ENCODE measurements around the gene CLEC16A. TPM values are rescaled to one million over a fixed set of nuclear protein-coding genes. Genes with fewer than 3 reads are reported as not detected.

The CLEC16A gene
- polyA plus RNA-seq, 1 experiment = 11.9 TPM

- ChIA-PET CTCF (interaction anchor here (0.6 to 0.8 kb wide), 2 partner anchors 52 to 272 kb away, joined by 3 read pairs; no protein-coding TSS in a partner anchor), POLR2A (interaction anchor here (0.7 to 1.5 kb wide), 4 partner anchors 11 to 239 kb away, joined by 4 to 6 read pairs (median 4); no protein-coding TSS in a partner anchor)
- peak overlapping the region; percentile 75 for H3K27ac ChIP-seq (ENCODE audit: low read depth, low read length)
- TF ChIP-seq CTCF (IDR thresholded peaks at IDR 0.05; ENCODE audit: low read depth, low read length) = no peak
- no peaks in the 10 kb centered on the region for H3K9me3 ChIP-seq (ENCODE audit: control insufficient read depth, insufficient read depth, low read length)
- no peak overlapping the region for H3K4me3 ChIP-seq (ENCODE audit: low read depth, low read length)
- no peaks in the 10 kb centered on the region for H3K27me3 ChIP-seq (ENCODE audit: control insufficient read depth, insufficient read depth, low read length)
- no peak for DNase-seq (ENCODE audit: low read depth, low spot score)
These were observed 72.2 kb downstream of the CLEC16A start for GRCh38 chr16:11016524-11016988.

- Histone ChIP-seq H3K4me3 (ENCODE audit: low read depth, low read length) (no peak overlapping the region), H3K27me3 (ENCODE audit: control insufficient read depth, insufficient read depth, low read length) (no peaks in the 10 kb centered on the region), H3K27ac (ENCODE audit: low read depth, low read length) (peak overlapping the region; percentile 39), H3K9me3 (ENCODE audit: control insufficient read depth, insufficient read depth, low read length) (no peaks in the 10 kb centered on the region)
- ChIA-PET POLR2A (interaction anchor here (0.7 to 1.5 kb wide), 3 partner anchors 13 to 238 kb away, joined by 4 to 6 read pairs (median 5); no protein-coding TSS in a partner anchor), CTCF (interaction anchor here (0.6 to 0.8 kb wide), 2 partner anchors 53 to 273 kb away, joined by 3 read pairs; no protein-coding TSS in a partner anchor)
- DNase-seq (ENCODE audit: low read depth, low spot score) = no peak
- no peak for TF ChIP-seq CTCF (IDR thresholded peaks at IDR 0.05; ENCODE audit: low read depth, low read length)
These were observed 72.6 kb downstream of the CLEC16A start for GRCh38 chr16:11016993-11017392.

- no peak for DNase-seq (ENCODE audit: low read depth, low spot score)
- no peaks in the 10 kb centered on the region for H3K27me3 ChIP-seq (ENCODE audit: control insufficient read depth, insufficient read depth, low read length)
- no peak for TF ChIP-seq CTCF (IDR thresholded peaks at IDR 0.05; ENCODE audit: low read depth, low read length)
- H3K9me3 ChIP-seq (ENCODE audit: control insufficient read depth, insufficient read depth, low read length) = no peaks in the 10 kb centered on the region
- H3K27ac ChIP-seq (ENCODE audit: low read depth, low read length) = peak overlapping the region; percentile 11
- CTCF ChIA-PET = interaction anchor here (0.7 to 0.8 kb wide), 2 partner anchors 53 to 236 kb away, joined by 3 to 5 read pairs; no protein-coding TSS in a partner anchor
- H3K4me3 ChIP-seq (ENCODE audit: low read depth, low read length) = no peak overlapping the region
- POLR2A ChIA-PET = interaction anchor here (0.7 to 1.5 kb wide), 2 partner anchors 9 to 238 kb away, joined by 5 to 7 read pairs; no protein-coding TSS in a partner anchor
These were observed 73.1 kb downstream of the CLEC16A start for GRCh38 chr16:11017499-11017898.

- ChIA-PET POLR2A (no interaction called here), CTCF (interaction anchor here (0.7 to 1.2 kb wide), 2 partner anchors 37 to 82 kb away, joined by 3 read pairs; no protein-coding TSS in a partner anchor)
- Histone ChIP-seq H3K27me3 (ENCODE audit: control insufficient read depth, insufficient read depth, low read length) (no peaks in the 10 kb centered on the region), H3K4me3 (ENCODE audit: low read depth, low read length) (no peak overlapping the region), H3K9me3 (ENCODE audit: control insufficient read depth, insufficient read depth, low read length) (no peaks in the 10 kb centered on the region; the same call in 1 of the 2 replicates), H3K27ac (ENCODE audit: low read depth, low read length) (no peak overlapping the region)
- DNase-seq (ENCODE audit: low read depth, low spot score) = no peak
- no peak for TF ChIP-seq CTCF (IDR thresholded peaks at IDR 0.05; ENCODE audit: low read depth, low read length)
These were observed 76.0 kb downstream of the CLEC16A start for GRCh38 chr16:11020388-11020787.

GRCh38 chr16:11020792-11021551, 76.6 kb downstream of the CLEC16A start:
- DNase-seq (ENCODE audit: low read depth, low spot score) = no peak
- H3K9me3 ChIP-seq (ENCODE audit: control insufficient read depth, insufficient read depth, low read length) = no peaks in the 10 kb centered on the region; the same call in 1 of the 2 replicates
- H3K4me3 ChIP-seq (ENCODE audit: low read depth, low read length) = no peak overlapping the region
- TF ChIP-seq CTCF (IDR thresholded peaks at IDR 0.05; ENCODE audit: low read depth, low read length) = no peak
- ChIA-PET CTCF (interaction anchor here (0.7 to 1.3 kb wide), 3 partner anchors 25 to 81 kb away, joined by 3 read pairs; no protein-coding TSS in a partner anchor), POLR2A (no interaction called here)
- no peaks in the 10 kb centered on the region for H3K27me3 ChIP-seq (ENCODE audit: control insufficient read depth, insufficient read depth, low read length)
- peak overlapping the region; percentile 31 for H3K27ac ChIP-seq (ENCODE audit: low read depth, low read length)
